HG03175 (cell line): ENCODE data around the gene FSTL4.
"Not testable (repeated sequence)": the region's sequence is repeated elsewhere in the genome, so short reads cannot be mapped to it uniquely, and the experiment has no call there.

Source experiments
- ATAC-seq: cut with Tn5 transposase; IDR thresholded peaks from one replicate; pipeline ENCODE4 v1.9.1; 2021; ENCODE audit warnings: mild to moderate bottlenecking, moderate library complexity; ENCODE audit not compliant: unreplicated experiment

Gene FSTL4

DNA sequence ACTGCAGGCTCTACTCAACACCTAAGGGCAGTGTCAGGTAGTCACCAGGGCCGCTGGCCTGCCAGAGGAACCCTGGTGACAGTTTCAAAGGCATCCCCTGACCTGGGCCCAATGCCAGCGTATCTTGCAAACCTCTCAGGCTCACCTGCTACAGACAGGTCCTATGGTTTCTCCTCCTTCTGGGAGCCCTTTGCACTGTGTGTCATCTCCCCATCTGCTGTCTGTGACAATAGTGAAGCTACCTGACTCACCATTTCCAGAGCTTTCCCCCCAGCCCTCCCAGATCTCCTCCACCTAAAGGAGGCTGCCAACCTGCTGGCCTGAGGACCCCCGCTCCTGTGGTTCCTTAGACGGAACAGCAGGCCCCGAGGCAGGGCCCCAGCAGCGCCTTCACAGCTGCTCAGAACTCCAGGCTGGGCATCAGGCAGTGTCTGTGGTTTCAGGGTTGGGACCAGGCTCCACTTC, 203.1 kb downstream of the FSTL4 start:
- ATAC-seq = no peak

GRCh38 chr5:133408322-133408721, 204.0 kb downstream of the FSTL4 start:
- ATAC-seq = no peak

- no peak for ATAC-seq
These were observed 205.2 kb downstream of the FSTL4 start for GRCh38 chr5:133406977-133407632.

- no peak for ATAC-seq
These were observed 205.9 kb downstream of the FSTL4 start for GRCh38 chr5:133406208-133406976.

DNA sequence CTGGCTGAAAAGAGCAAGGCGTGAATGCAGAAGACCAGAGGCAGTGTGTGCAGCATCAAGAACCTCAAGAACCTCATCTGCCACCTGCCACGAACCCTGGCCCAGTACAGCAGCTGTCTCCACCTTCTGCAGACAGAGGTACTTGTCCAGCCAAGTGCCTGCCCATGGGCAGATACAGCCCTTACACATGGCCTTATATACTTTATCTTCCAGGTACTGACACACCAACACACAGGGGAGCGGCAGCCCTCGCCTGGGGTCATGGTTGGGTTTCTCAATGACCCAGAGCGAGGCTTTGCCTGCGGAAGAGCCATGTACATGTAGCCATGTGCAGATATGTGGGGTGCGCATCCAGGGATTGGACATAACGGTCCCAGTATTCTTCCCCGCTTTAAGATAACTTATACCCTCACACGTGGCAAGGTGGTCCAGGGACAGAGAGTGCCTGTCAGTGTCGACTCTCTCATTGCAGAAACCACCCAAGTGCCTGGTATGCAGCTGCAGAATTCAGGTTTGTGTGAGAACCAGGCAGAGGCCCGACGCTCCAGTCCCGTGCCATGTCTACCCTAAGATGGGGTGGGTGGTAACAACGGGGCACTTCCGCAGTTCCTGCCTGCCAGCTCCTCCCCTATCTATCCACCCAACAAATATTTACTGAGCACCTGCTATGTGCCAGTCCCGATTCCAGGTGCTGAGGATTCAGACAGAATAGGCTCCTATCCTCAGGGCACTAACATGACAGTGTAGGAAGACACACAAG, 206.9 kb downstream of the FSTL4 start:
- ATAC-seq = no peak

DNA sequence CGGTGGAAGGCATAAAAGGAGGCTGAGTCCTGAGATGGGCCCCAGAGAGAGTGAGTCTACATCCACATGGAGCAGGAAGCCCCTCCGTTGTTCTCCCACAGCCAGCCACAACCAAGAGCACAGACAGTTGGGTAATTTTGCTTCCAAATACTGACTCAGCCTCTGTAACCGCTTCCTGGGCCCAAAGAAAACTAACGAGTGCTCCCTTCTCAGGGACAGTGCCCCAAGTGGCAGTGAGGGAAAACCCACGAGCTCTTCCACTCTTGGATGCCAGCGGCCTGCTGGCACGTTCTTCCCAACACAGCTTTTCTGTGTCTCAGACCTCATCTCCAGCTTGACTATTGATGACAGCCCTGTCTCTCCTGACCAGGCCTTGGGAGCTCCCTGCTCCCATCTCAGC, 207.6 kb downstream of the FSTL4 start:
- no peak for ATAC-seq

DNA sequence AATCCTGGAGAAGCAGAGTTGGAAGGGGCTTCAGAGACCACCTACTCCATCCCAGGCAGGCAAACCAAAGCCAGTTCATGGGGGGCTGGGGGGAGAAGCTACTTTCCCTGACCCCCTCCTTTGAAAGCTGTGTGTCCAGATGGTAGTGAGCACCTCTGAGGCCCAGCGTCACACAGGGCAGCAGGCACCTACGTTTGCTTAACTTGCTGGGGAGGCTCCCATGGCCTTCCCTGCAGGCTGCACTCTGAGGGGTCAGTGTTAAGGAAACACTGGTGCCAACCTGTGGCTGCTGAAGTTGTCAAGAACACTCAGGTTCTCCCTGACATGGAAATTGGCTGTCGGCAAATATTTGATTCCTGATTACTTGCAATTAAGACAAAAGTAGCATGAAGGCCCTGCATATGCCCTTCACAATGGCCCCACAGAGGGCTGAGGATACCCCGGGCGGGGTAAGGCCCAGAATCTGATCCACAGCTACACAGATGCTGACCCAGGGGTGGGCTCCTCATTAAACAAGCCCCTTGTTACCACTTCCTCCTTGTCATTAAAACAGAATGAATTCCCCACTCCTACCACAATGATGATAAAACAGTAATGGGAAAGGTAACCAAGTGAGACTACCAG, 208.5 kb downstream of the FSTL4 start:
- no peak for ATAC-seq

- no peak for ATAC-seq
These were observed 209.6 kb downstream of the FSTL4 start for GRCh38 chr5:133402775-133403174.

DNA sequence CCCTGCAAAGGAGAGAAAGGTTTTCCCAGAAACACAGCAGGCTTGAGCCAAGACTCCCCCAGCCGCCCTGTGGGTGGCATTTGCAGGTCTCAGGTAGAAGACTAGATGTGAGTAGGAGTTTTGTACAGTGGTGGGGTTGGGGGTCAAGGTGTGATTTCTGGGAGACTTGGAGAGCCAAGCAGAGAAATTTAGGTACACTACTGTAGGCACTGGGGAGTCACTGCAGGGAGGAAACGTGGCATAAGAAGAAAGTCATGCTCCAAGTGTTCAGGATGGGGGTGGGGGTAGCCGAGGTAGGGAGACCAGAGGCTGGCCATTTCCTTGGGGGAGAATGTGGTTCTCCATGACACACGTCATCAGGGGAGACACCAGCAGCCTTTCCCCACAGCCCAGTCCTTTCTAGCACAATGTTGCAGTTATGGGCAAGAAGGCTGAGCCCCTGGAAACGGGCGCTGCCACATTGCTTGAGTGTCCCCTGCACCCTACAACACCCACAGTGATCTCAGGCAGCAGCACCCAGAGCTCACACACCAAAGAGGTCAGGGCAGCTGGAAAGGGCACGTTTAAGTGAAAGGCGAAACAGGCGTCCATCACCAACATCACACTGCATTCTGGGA, 210.5 kb downstream of the FSTL4 start:
- ATAC-seq = no peak

GRCh38 chr5:133400831-133401351, 211.4 kb downstream of the FSTL4 start:
- no peak for ATAC-seq

GRCh38 chr5:133400120-133400519, 212.2 kb downstream of the FSTL4 start:
- ATAC-seq = no peak

- no peak for ATAC-seq
These were observed 213.0 kb downstream of the FSTL4 start for GRCh38 chr5:133399247-133399891.

GRCh38 chr5:133398646-133399101, 213.7 kb downstream of the FSTL4 start:
- peak; percentile 59 for ATAC-seq

GRCh38 chr5:133397990-133398645, 214.2 kb downstream of the FSTL4 start:
- ATAC-seq = peak; percentile 5

- no peak for ATAC-seq
These were observed 215.0 kb downstream of the FSTL4 start for GRCh38 chr5:133397348-133397747.

GRCh38 chr5:133396814-133397213, 215.5 kb downstream of the FSTL4 start:
- no peak for ATAC-seq

DNA sequence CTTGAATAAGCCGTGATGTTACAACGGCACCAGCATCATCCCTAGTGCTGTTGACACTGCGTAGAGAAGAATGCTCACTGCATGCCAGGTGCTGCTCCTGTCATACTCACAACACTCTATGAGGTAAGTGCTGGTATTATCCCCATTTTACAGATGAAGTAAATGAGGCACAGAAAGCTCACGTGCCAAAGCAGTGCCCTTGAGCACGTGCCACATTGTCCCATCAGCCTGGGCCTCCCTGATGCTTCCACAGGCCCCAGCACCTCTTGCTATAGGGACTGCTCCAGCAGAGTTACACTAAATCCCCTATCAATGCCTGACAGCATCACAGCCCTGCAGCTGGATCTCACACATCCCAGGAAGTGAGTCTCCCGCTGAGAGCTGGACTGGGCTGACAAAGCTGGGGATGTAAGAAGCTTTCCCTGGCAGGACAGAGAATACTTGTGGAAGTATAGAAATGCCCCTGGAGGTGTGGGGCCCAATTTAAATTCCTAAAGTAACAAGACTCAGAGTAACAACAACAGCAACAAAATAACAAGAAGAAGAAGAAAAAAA, 216.1 kb downstream of the FSTL4 start:
- no peak for ATAC-seq

- ATAC-seq = not testable (repeated sequence)
These were observed 217.1 kb downstream of the FSTL4 start for GRCh38 chr5:133395207-133395606.

DNA sequence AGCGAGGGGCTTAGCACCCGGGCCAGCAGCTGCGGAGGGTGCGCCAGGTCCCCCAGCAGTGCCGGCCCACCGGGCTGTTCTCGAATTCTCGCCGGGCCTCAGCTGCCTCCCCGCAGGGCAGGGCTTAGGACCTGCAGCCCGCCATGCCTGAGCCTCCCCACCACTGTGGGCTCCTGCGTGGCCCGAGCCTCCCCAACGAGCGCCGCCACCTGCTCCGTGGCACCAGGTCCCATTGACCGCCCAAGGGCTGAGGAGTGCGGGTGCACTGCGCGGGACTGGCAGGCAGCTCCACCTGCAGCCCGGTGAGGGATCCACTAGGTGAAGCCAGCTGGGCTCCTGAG, 217.9 kb downstream of the FSTL4 start:
- not testable (repeated sequence) for ATAC-seq
